Sigmoid colon (tissue), 3 donors: ENCODE measurements around the gene SLC19A1.

Experiments used
- CTCF ChIP-seq, 4 experiments: fragments of 450-650 bp in 3 of 4; fragments of 200-600 bp in 1 of 4; IDR thresholded peaks; one replicate each; pipeline ENCODE4 v1.5.1; 2016 to 2019; ENCODE audit warnings: antibody characterized with exemption in 4 of 4, mild to moderate bottlenecking in 3 of 4, moderate library complexity in 2 of 4
- POLR2A ChIP-seq, 2 donors: fragments of 450-650 bp; IDR thresholded peaks; one replicate each; pipeline ENCODE4 v1.6.1; 2016; ENCODE audit warnings: antibody characterized with exemption in 2 of 2, mild to moderate bottlenecking in 2 of 2, moderate library complexity in 2 of 2

GRCh38 chr21:45461806-45462341, 80.4 kb downstream of the SLC19A1 start:
- TF ChIP-seq CTCF (IDR thresholded peaks at IDR 0.05) (no peak), POLR2A (IDR thresholded peaks at IDR 0.05) (no peak)
